Ishikawa (cell line): ENCODE data around the gene NANOS1.

Experiments used
- CREB1 ChIP-seq: IDR thresholded peaks from 2 replicates; pipeline ENCODE4 v1.6.1; 2012; ENCODE audit warnings: low read depth
- EGR1 ChIP-seq: IDR thresholded peaks from 2 replicates; pipeline ENCODE4 v1.6.1; 2012
- EP300 ChIP-seq: IDR thresholded peaks from 2 replicates; pipeline ENCODE4 v1.6.1; 2012; ENCODE audit warnings: borderline replicate concordance
- FOXM1 ChIP-seq: IDR thresholded peaks from 2 replicates; pipeline ENCODE4 v1.6.1; 2012; ENCODE audit warnings: low read depth, borderline replicate concordance
- NFIC ChIP-seq: IDR thresholded peaks from 2 replicates; pipeline ENCODE4 v1.6.1; 2012
- RAD21 ChIP-seq: IDR thresholded peaks from 2 replicates; pipeline ENCODE4 v1.6.1; 2012; ENCODE audit warnings: low read depth
- REST ChIP-seq: IDR thresholded peaks from 2 replicates; pipeline ENCODE4 v1.6.1; 2012; ENCODE audit warnings: low read depth, mild to moderate bottlenecking
- TAF1 ChIP-seq: IDR thresholded peaks from 2 replicates; pipeline ENCODE4 v1.6.1; 2012; ENCODE audit warnings: low read depth, mild to moderate bottlenecking
- TCF12 ChIP-seq: IDR thresholded peaks from 2 replicates; pipeline ENCODE4 v1.6.1; 2012; ENCODE audit warnings: low read depth
- TEAD4 ChIP-seq: IDR thresholded peaks from 2 replicates; pipeline ENCODE4 v1.6.1; 2012
- YY1 ChIP-seq: IDR thresholded peaks from 2 replicates; pipeline ENCODE4 v1.6.1; 2012; ENCODE audit warnings: low read depth
- ZBTB7A ChIP-seq: IDR thresholded peaks from 2 replicates; pipeline ENCODE4 v1.6.1; 2012; ENCODE audit warnings: low read depth
- TF ChIP-seq, protein P1 (sequence below): IDR thresholded peaks from 2 replicates; pipeline ENCODE4 v1.6.1; 2012

GRCh38 chr10:119049361-119049760, 19.8 kb downstream of the NANOS1 start:
- TF ChIP-seq CREB1 (no peak), TAF1 (no peak), FOXM1 (no peak), TCF12 (no peak), EP300 (no peak), RAD21 (no peak), TEAD4 (no peak), ZBTB7A (no peak), NFIC (no peak), YY1 (no peak), REST (no peak), EGR1 (no peak)
- TF ChIP-seq, protein P1, sequence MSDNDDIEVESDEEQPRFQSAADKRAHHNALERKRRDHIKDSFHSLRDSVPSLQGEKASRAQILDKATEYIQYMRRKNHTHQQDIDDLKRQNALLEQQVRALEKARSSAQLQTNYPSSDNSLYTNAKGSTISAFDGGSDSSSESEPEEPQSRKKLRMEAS: no peak
